Right lobe of liver (tissue), 6 donors: Measurements from ENCODE around the gene SDF2L1. TPM values are rescaled to one million over a fixed set of nuclear protein-coding genes. Genes with fewer than 3 reads are reported as not detected.
"Not testable (repeated sequence)": the region's sequence is repeated elsewhere in the genome, so short reads cannot be mapped to it uniquely, and the experiment has no call there.

Experiments
- ATAC-seq, 4 donors: fragments of 200-7000 bp; cut with Tn5 transposase; one replicate each; pipeline ENCODE4 v1.9.1; 2020; ENCODE audit warnings: mild to moderate bottlenecking in 4 of 4, moderate library complexity in 4 of 4
- DNase-seq, 3 donors: peaks; one replicate each; pipeline ENCODE4 v3.0.0-alpha.2; 2020
- H3K27ac ChIP-seq, 3 donors: fragments of 200-600 bp; one replicate each; pipeline ENCODE4 v1.8.0; 2022
- H3K27me3 ChIP-seq, 2 donors: fragments of 200-600 bp; one replicate each; pipeline ENCODE4 v1.8.0; 2022
- H3K36me3 ChIP-seq, 4 donors: fragments of 200-600 bp; sonication (generic) in 1 of 4; one replicate each; pipeline versions ENCODE4 v1.5.1 to v1.8.0; 2017 to 2022; ENCODE audit warnings: control low read depth in 1 of 4
- H3K4me1 ChIP-seq, 4 donors: fragments of 200-600 bp; sonication (generic) in 1 of 4; one replicate each; pipeline versions ENCODE4 v1.5.1 to v1.8.0; 2017 to 2022; ENCODE audit warnings: control low read depth in 1 of 4
- H3K4me3 ChIP-seq, 3 donors: fragments of 200-600 bp; one replicate each; pipeline ENCODE4 v1.8.0; 2022
- H3K9me3 ChIP-seq, 4 donors: fragments of 200-600 bp; sonication (generic) in 1 of 4; one replicate each; pipeline versions ENCODE4 v1.5.1 to v1.8.0; 2017 to 2022; ENCODE audit warnings: control low read depth in 1 of 4
- CTCF ChIP-seq, 4 donors: fragments of 200-600 bp in 3 of 4; fragments of 450-650 bp in 1 of 4; IDR thresholded peaks; one replicate each; pipeline versions ENCODE4 v1.5.1 to v1.8.0; 2016 to 2022; ENCODE audit warnings: antibody characterized with exemption in 4 of 4, mild to moderate bottlenecking in 2 of 4
- POLR2A ChIP-seq: fragments of 450-650 bp; IDR thresholded peaks from one replicate; pipeline ENCODE4 v1.6.1; 2017; ENCODE audit warnings: antibody characterized with exemption, mild to moderate bottlenecking
- WGBS: methylation state at CpG from one replicate; pipeline ENCODE4 v1.1.6; 2018; ENCODE audit warnings: low coverage, low lambda C conversion rate; ENCODE audit not compliant: insufficient coverage; ENCODE audit errors: missing lambda C conversion rate; 5-methylcytosine and 5-hydroxymethylcytosine counted together
- intact Hi-C, 2 donors: fragments of 100-400 bp; cut with DNase I; formaldehyde crosslinking; loops; one replicate each; pipeline versions ENCODE4 v1.11.2 to v1.14.1; 2022
- total RNA-seq, 6 experiments: library from RNA; depleted of rRNA in 2 of 6; stranded (reverse); fragments of >200 nt in 2 of 6; fragmentation: NEBNext Ultra II Directional in 3 of 6; extraction: Animal tissue kit (Norgen Biotek cat#: 25700) in 3 of 6; gene quantifications; one replicate each; pipeline versions ENCODE4 v1.1.0 to v1.2.4, GENCODE V29; 2016 to 2023
- donor health status: DM: no; HTN: yes; CAD: no.
- donor health status: DM: no; HTN: no; CAD: no.
- donor health status: DM: no; HTN: no; CAD: no.
- donor health status: DM: no; HTN: yes; CAD: no.
- donor health status: DM: no; HTN: yes; CAD: no.

The SDF2L1 gene
- total RNA-seq, 6 experiments from 2014 or later: 33.1 to 85.7 (median 71.6) TPM

DNA sequence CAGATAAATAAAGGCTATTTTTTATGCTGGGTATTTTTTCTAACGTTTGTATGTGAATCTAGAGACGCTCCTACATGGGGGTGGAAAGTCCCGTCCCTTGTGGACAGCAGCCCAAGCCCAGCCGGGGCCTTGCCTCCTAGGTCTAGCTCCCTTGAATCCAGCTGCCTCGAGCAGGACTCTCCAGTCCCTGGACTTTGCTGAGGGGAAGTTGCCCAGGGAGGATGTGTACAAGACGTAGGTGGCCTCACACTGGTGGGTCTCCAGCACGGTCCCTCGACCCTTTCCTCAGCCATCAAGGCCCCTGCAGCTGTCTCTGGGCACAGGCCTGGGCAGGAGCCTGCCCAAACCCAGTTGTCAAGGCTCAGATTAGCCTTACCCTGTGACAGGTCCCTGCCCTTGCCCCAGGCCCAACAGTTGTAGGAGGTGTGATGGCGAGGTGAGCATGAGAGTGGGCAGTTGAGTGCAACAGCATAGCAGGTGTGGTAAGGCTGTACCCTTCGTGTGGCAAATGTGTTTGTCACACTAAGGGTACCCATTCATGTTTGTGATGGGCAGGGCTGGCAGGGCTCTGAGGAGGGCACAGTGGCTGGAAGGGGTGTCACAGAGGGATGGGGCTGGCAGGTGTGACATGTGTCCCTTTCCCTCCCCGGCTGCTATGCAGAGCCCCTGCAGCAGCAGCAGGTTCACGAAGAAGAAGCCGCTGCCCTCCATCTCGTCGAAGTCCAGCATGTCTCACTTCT, 6.2 kb upstream of the SDF2L1 start:
- 64% methylated on average over 4 of the region's 15 CpGs for WGBS
- ATAC-seq (no peak), DNase-seq (no peak)
- Histone ChIP-seq H3K9me3 (no peaks in the 10 kb centered on the region), H3K4me3 (no peak overlapping the region), H3K4me1 (peaks cover 0 to 2% (median under 1%) of the 10 kb centered on the region in 4 donors), H3K27ac (no peak overlapping the region), H3K36me3 (no peaks in the 10 kb centered on the region), H3K27me3 (no peaks in the 10 kb centered on the region)
- intact Hi-C loops: no loop called here
- TF ChIP-seq CTCF (IDR thresholded peaks at IDR 0.05) (no peak), POLR2A (no peak)

GRCh38 chr22:21636629-21637218, 5.4 kb upstream of the SDF2L1 start:
- Histone ChIP-seq H3K27ac (no peak overlapping the region), H3K36me3 (no peaks in the 10 kb centered on the region), H3K9me3 (no peaks in the 10 kb centered on the region), H3K4me3 (no peak overlapping the region), H3K4me1 (peaks cover 0 to 8% (median 2%) of the 10 kb centered on the region in 4 donors), H3K27me3 (no peaks in the 10 kb centered on the region)
- 83% methylated on average over 11 of the region's 17 CpGs for WGBS
- ATAC-seq: no peak
- TF ChIP-seq POLR2A (no peak), CTCF (IDR thresholded peaks at IDR 0.05) (no peak)
- intact Hi-C loops: no loop called here
- no peak for DNase-seq

GRCh38 chr22:21637450-21637849, 4.7 kb upstream of the SDF2L1 start:
- H3K9me3 ChIP-seq, DNase-seq, H3K4me3 ChIP-seq, intact Hi-C loops, H3K36me3 ChIP-seq, H3K27ac ChIP-seq, H3K4me1 ChIP-seq, H3K27me3 ChIP-seq, ATAC-seq: not testable (repeated sequence)
- 54% methylated on average over 2 of the region's 2 CpGs for WGBS

DNA sequence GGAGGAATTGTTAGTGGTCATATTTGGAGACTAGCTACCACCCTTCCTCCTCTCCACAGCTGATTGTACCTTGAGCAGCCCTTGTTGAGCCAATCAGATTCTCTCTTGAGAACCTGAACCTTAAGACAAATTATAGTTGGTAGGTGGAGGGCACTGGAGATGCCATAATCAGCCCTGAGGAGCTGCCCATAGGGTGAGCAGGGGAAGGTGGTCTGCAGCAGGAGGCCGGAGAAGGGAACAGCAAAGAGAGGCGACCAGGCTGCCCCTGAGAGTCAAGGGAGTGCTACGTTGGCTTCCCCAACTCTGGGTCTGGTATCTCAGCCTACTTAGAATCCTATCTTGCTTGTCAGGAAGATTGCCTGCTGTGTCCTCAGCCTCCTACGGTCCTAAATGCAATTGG, 2.7 kb upstream of the SDF2L1 start:
- 92% methylated on average over 2 of the region's 4 CpGs for WGBS
- DNase-seq (no peak), ATAC-seq (no peak)
- Histone ChIP-seq H3K9me3 (no peaks in the 10 kb centered on the region), H3K36me3 (peaks cover 0 to 6% (median 1%) of the 10 kb centered on the region in 4 donors), H3K4me3 (no peak overlapping the region), H3K4me1 (peaks cover 0 to 19% (median 6%) of the 10 kb centered on the region in 4 donors), H3K27ac (no peak overlapping the region), H3K27me3 (no peaks in the 10 kb centered on the region)
- TF ChIP-seq CTCF (IDR thresholded peaks at IDR 0.05) (no peak), POLR2A (no peak)
- intact Hi-C loops: no loop called here

- H3K9me3 ChIP-seq: no peaks in the 10 kb centered on the region
- ATAC-seq: no peak
- intact Hi-C loops: no loop called here
Observed at GRCh38 chr22:21640810-21641209, 1.3 kb upstream of the SDF2L1 start.

More at GRCh38 chr22:21640810-21641209, 1.3 kb upstream of the SDF2L1 start:
- no peak for DNase-seq
- peaks cover 0 to 19% (median 6%) of the 10 kb centered on the region in 4 donors for H3K4me1 ChIP-seq
- no peaks in the 10 kb centered on the region for H3K27me3 ChIP-seq
- 95% methylated on average over 4 of the region's 5 CpGs for WGBS
- no peak overlapping the region for H3K4me3 ChIP-seq
- H3K36me3 ChIP-seq: peaks cover 0 to 6% (median 1%) of the 10 kb centered on the region in 4 donors
- H3K27ac ChIP-seq: no peak overlapping the region
- TF ChIP-seq POLR2A: no peak
- no peak for TF ChIP-seq CTCF (IDR thresholded peaks at IDR 0.05)
